IPS-NIHi7 (cell line): ENCODE results near the gene NLGN2.

ENCODE experiments used
- DNase-seq: peaks from one replicate; pipeline ENCODE4 v3.0.0; 2012; ENCODE audit warnings: mixed read lengths; ENCODE audit errors: extremely low spot score

The NLGN2 gene

DNA sequence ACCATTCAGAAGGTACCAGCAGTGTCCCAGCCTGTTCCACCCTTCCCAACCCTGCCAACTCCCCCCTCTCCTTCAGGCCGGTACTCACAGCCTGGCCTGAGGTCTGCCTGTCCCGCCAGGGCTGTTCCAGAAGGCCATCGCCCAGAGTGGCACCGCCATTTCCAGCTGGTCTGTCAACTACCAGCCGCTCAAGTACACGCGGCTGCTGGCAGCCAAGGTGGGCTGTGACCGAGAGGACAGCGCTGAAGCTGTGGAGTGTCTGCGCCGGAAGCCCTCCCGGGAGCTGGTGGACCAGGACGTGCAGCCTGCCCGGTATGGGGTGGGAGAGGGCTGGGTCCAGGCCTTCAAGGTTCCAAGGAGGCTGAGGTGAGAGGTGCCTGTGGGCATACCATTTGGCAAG, 7.2 kb downstream of the NLGN2 start:
- DNase-seq: no peak

DNA sequence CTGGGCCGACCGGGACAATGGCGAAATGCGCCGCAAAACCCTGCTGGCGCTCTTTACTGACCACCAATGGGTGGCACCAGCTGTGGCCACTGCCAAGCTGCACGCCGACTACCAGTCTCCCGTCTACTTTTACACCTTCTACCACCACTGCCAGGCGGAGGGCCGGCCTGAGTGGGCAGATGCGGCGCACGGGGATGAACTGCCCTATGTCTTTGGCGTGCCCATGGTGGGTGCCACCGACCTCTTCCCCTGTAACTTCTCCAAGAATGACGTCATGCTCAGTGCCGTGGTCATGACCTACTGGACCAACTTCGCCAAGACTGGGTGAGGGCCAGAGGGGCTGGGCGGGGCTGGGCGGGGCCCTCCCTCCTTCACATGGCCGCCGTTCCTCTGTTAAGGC, 8.1 kb downstream of the NLGN2 start:
- DNase-seq: no peak

DNA sequence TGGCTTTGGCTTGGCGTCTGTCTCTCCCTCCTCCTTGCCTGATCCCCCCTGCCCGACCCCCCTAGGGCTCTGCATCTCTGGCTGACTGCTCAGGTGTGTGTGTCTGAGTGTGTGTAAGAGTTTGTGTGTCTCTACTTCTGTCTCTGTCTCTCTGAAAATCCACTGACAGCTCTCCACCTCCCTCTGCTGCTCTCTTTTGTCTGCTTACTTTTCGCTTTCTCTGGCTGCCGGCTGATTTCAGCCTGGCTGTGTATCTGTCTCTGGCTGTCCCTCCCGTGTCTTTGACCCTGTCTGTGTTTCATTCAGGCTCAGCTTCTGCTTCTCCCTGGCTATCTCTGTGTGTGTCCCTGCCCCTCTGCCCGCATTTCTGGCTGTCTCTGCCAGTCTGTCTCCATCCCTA, 8.7 kb downstream of the NLGN2 start:
- DNase-seq: no peak

DNA sequence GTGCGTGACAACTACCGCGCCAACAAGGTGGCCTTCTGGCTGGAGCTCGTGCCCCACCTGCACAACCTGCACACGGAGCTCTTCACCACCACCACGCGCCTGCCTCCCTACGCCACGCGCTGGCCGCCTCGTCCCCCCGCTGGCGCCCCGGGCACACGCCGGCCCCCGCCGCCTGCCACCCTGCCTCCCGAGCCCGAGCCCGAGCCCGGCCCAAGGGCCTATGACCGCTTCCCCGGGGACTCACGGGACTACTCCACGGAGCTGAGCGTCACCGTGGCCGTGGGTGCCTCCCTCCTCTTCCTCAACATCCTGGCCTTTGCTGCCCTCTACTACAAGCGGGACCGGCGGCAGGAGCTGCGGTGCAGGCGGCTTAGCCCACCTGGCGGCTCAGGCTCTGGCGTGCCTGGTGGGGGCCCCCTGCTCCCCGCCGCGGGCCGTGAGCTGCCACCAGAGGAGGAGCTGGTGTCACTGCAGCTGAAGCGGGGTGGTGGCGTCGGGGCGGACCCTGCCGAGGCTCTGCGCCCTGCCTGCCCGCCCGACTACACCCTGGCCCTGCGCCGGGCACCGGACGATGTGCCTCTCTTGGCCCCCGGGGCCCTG, 9.5 kb downstream of the NLGN2 start:
- DNase-seq: no peak

DNA sequence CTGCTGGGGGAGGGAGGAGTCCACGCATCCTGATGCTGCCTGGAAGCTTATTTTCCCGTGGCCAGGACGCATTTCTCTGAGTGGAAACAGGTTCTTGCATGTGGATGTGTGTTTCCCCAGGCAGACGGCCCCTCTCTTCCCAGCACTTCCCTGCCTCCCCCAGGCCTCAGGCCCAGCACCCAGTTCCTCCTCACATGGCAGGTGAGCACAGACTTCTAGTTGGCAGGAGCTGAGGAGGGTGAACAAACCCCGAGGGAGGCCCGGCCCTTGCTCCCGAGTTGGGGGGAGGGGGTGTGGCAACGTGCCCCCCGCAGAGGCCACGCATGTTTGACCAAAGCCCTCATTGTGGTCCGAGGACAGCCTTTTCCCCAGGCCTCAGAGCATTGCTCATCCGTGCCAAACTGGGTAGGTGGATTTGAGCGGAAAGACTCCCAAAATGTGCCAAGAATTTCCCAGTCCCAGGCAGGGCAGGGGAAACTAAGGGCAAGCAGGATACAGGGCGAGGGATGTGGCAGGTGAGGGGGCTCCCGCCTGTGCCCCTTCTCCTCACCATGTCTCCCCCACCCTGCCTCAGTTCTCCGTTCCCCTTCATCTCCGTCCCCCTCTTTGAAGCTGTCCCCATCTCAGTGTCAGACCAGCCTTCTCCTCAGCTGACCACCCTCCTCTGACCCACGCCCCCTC, 11.0 kb downstream of the NLGN2 start:
- DNase-seq: no peak

DNA sequence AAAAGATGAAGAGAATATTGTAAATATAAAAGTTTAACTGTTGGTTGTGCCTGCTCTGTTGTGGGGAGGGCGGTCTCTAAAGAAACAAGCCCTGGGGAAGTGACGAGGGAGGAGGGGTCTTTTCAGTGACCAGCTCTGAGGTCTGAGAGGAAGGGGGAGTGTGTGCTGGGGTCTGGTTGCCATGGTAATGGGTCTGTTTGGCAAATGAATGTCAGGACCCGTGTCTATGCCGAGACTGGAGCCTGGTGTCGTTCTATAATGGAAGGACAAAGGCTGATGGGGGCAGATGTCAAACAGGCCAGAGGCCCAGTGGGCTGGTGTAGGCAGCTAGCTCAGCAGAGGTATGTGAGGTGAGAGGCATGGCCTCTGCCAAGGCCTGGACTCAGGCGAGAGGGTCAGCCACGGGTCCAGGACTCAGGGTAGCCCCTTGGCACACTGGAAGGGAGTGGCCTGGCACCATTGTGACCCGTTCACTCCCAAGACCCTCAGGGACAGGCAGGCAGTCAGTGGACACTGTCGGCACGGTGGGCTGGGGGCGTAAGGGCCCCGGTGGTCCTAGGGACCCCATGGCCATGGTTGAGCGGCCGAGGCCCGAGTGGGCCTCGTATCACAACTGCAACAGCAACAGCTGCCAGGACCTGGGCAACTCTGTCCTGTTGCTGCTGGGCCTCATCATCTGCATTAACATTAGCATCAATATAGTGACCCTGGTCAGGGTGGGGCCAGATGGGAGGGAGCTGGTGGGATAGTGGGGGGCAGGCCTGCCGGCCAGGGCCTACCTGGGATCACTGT, 12.4 kb downstream of the NLGN2 start, which contains the start of gene SPEM1:
Gene SPEM1, plus strand, starts transcription at position 506 of the 792 bp plus-strand sequence. Its CDS starts 61 bp downstream, at position 567.
- no peak for DNase-seq

DNA sequence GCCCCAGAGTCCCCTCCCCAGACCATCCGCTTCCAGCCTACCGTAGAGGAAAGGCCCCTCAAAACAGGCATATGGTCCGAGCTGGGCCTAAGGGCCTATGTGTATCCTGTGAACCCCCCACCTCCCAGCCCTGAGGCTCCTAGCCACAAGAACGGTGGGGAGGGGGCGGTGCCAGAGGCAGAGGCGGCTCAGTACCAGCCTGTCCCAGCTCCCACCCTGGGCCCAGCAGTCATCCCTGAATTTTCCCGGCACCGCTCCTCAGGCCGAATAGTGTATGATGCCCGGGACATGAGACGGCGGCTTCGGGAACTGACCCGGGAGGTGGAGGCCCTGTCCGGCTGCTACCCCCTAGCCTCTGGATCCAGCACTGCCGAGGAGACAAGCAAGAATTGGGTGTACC, 13.5 kb downstream of the NLGN2 start:
- no peak for DNase-seq

DNA sequence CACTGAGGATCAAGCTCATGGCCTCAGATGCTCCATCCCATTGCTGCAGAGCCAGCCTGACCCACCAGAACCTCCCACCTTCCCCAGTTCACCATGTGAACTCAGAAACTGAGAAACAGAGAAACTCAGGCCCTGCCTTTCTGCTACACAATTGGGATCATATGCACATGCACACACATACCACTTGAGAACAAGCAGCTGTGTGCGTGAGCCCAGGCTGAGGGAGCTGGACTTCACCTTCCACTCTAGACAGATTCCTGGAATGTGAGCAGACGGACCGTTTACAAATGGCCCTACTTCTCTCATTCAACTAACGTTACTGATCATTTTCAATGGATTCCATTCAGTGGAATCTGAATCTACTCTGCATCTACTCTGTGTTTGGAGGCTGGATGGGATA, 16.0 kb downstream of the NLGN2 start:
- DNase-seq: no peak

DNA sequence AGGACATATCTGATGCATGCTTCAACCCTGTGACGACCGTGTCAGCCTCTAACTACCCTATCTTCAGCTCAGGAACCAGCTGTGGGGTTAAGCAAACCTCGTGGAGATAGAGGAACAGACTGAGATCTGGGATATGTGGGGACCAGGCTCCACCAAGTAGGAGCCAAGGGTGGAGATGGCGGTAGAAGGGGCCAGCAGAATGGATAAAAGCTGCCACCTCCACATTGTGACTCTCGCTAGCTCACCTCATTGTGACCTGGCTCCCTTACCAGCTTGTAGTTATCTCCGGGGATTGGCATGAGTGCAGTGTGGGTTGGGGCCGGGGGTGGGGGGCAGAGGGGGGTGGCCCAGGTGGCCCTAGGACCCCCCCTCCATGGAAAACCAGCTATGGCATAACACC, 17.7 kb downstream of the NLGN2 start, which contains the start of gene SPEM2:
Gene SPEM2, plus strand, starts transcription at position 301 of the 400 bp plus-strand sequence. Its CDS starts 73 bp downstream, at position 374.
- no peak for DNase-seq

DNA sequence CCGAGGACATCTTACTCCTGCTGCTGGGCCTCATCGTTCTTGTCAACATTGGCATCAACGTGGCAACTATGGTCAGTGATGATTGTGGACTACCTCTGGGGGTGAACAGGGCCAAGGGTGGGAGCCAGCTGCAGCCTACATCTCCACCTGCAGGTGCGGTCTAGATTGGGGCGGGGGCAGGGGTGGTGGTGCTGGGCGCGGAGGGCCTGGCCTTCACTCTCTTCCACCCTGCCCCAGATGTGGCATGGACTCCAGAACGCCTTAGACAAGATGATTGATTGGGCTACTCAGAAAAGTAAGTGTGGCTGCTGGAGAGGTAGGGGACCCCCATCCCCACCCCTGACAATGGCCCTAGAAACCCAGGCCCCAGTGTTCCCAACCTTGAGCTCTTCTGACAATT, 18.1 kb downstream of the NLGN2 start:
- no peak for DNase-seq

DNA sequence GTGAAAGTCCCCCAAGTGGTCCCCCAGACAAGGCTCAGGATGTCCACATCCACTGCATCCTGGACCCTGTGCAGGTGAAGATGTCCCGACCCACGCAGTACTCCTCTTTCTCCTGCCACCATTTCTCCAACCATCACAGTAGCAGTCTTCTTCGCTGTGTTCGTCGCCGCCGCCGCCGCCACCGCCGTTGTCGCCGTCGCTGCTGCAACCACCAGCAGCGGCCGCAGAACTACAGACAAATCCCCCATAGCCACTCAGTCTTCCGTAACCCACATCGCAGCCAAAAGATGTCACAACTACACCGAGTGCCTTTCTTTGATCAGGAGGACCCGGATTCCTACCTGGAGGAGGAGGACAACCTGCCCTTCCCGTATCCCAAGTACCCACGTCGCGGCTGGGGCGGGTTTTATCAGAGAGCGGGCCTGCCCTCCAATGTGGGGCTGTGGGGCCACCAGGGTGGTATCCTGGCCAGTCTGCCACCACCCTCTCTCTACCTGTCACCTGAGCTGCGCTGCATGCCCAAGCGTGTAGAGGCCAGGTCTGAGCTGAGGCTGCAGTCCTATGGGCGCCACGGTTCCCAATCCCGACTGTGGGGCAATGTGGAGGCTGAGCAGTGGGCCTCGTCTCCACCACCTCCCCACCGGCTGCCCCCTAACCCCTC, 18.7 kb downstream of the NLGN2 start:
- no peak for DNase-seq

DNA sequence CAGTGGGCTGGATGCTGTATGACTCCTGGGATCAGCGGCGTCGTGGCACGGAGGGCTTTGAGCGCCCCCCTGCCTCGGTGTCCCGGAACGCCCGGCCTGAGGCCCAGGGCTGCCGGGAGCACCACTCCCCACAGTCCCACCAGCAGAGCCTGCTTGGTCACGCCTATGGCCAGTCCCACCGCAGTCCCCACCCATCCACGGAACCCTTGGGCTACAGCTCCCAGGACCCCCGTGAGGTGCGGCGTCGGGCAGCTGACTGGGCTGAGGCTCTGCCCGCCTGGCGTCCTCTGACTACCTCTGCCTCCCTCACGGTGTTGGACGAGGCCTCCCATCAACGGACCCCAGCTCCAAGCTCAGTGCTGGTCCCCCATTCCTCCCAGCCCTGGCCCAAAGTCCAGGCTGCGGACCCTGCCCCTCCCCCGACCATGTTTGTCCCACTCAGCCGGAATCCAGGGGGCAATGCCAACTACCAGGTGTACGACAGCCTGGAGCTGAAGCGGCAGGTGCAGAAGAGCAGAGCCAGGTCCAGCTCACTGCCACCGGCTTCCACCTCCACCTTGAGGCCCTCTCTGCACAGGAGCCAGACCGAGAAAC, 19.3 kb downstream of the NLGN2 start:
- no peak for DNase-seq

DNA sequence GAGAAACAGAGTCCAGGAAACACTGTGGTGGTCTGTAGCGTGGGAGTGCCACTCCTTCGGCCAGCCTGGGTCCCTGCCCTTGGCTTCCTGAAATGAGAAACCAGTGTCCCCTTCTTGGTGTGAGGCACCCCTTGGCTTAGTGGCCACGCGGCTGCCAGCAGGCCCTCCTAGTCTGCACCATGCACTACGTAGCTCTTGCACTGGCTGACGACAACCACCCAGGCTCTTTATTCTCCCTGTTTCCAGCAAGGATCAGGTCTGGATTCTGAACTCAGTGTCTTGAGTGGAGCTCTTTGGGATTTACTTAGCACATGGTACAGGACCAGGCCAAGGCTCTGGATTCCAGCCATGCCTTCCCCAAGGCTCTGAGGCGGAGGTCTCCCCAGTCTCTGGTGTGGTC, 19.9 kb downstream of the NLGN2 start:
- DNase-seq: no peak

DNA sequence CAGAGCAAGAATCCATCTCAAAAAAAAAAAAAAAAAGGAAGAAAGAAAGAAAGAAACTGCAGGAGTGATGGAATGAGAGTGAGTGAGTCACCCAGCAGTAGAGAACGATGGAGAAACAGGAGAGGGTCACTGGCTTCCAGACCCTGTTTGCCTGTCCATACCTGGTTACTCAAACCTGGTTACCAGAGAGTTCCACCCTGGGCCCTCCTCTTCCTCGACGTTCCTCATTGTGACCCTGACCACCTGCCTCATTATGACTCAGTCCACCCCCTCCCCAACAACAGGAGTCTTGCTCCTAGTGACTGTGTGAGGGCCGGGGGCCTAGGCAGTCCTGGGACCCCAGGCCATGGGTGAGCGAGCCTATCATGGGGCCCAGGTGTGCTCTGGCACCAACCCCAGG, 20.9 kb downstream of the NLGN2 start, which contains the start of gene SPEM3:
Gene SPEM3, plus strand, starts transcription at position 301 of the 400 bp plus-strand sequence. Its CDS starts 46 bp downstream, at position 347.
- no peak for DNase-seq

DNA sequence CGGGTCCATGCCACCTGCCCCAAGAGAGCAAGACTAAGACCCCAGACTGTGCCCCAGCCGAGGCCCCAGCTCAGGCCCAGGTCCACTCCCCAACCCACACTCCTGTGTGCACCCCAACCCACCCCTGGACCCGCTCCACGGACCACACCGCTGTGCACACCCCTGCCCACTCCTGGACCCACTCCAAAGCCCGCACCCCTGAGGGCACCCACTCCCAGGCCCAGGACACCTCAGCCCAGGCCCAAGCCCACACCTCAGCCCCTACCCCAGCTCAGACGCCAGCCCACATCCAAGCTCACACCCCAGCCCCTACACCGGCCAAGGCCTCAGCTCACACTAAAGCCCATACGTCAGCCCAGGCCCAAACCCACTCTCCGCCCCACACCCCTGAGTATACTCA, 22.1 kb downstream of the NLGN2 start:
- no peak for DNase-seq

DNA sequence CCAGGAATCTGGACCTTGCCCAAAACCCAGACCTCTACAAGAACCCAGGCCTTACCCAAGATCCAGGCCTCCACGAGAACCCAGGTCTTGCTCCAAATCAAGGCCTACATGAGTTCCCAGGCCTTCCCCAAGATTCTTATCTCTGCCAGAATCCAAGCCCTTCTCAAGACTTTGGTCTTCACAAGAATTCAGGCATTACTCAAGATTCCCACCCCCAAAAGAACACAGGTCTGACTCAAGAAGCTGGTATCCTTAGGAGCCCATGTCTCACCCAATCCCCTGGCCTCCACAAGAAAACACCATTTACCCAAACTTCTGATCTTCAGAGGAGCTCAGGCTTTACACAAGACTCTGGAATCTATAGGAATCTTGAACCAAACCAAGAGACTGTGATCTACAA, 23.6 kb downstream of the NLGN2 start:
- no peak for DNase-seq

DNA sequence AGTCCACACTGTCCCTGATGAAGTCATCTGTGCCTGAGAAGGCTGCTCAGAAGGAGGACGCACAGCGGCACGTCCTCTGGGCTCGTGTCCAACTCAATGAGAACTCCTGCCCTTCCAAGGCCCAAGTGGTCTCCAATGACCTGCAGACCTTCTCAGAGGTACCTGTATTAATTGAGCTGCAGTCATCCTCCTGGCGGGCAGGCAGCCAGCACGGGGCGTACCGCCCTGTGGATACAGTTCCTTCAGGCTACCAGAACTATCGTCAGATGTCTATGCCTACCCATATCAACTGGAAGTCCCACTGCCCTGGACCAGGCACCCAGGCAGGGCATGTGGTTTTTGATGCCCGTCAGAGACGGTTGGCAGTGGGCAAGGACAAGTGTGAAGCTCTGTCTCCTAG, 24.7 kb downstream of the NLGN2 start:
- DNase-seq: no peak

DNA sequence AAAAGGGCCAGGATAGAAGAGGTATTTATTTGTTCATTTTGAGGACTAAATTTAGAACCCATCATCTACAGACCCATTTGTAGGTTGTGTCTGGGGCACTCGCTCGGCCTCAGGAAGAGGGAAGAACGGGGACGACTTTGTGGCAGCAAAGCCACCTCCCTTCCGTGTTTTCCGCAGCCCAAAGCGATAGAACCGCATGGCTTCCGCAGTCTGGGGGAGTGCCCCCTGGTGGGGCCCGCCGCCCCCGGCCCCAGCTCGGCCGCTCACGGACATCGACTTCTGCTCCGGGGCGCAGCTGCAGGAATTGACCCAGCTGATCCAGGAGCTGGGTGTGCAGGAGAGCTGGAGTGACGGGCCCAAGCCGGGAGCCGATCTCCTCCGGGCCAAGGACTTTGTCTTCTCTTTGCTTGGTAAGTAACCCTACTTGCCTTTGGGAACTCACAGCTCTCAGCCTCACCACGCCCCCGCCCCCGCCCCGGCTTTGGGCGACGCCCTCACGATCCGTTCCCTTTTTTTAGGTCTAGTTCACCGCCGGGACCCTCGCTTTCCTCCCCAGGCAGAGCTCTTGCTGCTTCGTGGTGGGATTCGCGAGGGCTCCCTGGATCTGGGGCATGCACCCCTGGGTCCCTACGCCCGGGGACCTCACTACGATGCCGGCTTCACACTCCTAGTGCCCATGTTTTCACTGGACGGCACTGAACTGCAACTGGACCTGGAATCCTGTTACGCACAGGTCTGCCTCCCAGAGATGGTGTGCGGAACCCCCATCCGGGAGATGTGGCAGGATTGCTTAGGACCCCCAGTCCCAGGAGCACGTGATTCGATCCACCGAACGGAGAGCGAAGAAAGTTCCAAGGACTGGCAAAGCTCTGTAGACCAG, 28.3 kb downstream of the NLGN2 start:
- DNase-seq: peak; percentile 55

DNA sequence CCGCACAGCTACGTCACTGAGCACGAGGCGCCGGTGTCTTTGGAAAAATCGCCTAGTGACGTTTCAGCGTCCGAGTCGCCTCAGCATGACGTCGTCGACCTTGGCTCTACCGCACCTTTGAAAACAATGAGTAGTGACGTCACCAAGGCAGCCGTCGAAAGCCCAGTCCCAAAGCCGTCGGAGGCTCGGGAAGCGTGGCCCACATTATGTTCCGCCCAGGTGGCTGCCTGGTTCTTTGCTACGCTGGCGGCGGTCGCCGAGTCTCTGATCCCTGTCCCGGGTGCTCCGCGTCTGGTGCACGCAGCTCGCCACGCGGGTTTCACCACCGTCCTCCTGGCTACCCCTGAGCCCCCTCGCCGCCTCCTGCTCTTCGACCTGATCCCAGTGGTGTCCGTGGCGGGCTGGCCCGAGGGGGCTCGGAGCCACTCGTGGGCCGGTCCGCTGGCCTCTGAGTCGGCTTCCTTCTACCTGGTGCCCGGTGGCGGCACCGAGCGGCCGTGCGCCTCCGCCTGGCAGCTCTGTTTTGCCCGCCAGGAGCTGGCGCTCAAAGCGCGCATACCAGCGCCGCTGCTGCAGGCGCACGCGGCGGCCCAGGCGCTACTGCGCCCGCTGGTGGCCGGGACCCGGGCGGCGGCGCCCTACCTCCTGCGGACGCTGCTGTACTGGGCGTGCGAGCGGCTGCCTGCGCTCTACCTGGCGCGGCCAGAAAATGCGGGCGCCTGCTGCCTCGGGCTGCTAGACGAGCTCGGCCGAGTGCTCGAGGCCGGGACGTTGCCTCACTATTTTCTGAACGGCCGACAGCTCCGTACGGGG, 29.1 kb downstream of the NLGN2 start:
- DNase-seq: peak; percentile 76

DNA sequence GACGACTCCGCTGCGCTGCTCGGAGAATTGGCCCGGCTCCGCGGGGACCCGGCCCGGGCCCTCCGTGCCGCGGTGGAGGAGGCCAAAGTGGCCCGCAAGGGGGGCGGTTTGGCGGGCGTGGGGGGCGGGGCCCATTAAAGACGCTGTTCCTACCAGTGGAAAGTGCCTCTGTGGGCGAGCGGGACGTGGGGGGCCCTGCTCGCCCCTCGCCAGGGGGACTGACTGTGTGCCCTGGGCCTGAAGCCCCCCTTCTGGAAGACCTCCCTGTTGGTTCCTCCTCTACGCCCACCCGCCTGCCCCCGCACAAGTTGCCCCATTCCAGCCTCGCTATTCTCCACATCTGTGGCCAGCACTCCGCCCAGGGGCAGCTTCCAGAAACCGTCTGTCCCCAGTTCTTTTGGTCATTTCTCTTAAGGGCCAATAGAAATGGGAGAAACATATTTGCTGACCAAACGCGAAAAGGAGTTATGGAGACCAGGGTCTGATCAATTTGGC, 29.8 kb downstream of the NLGN2 start:
- DNase-seq: no peak
